Stomach (tissue), 4 donors: ENCODE measurements around the gene ANKRD12.

Experiments used
- CTCF ChIP-seq, 7 experiments: fragments of 450-650 bp in 4 of 7; fragments of 200-600 bp in 3 of 7; sonication (generic) in 3 of 7; IDR thresholded peaks; one replicate each; pipeline ENCODE4 v1.5.1; 2016 to 2019; ENCODE audit warnings: antibody characterized with exemption in 7 of 7, control low read depth in 2 of 7, mild to moderate bottlenecking in 1 of 7
- POLR2A ChIP-seq, 4 donors: fragments of 450-650 bp; IDR thresholded peaks; one replicate each; pipeline ENCODE4 v1.6.1; 2016; ENCODE audit warnings: antibody characterized with exemption in 4 of 4, control low read depth in 2 of 4, mild to moderate bottlenecking in 1 of 4, moderate library complexity in 1 of 4

- no peak for TF ChIP-seq POLR2A (IDR thresholded peaks at IDR 0.05)
- TF ChIP-seq CTCF (IDR thresholded peaks at IDR 0.05): no peak
Observed at GRCh38 chr18:9126337-9126736, 10.2 kb upstream of the ANKRD12 start.
